Ascending aorta (tissue), 2 donors: ENCODE results near the gene FOXP1. TPM values are rescaled to one million over a fixed set of nuclear protein-coding genes. Genes with fewer than 3 reads are reported as not detected.

Experiments used
- DNase-seq, 2 donors: peaks; one replicate each; pipeline ENCODE4 v3.0.0-alpha.2; 2019; ENCODE audit warnings: low spot score in 2 of 2
- H3K27ac ChIP-seq, 2 donors: fragments of 200-600 bp; sonication (generic); one replicate each; pipeline ENCODE4 v1.5.1; 2016 to 2017; ENCODE audit warnings: mild to moderate bottlenecking in 1 of 2
- H3K27me3 ChIP-seq: fragments of 200-600 bp; sonication (generic); one replicate; pipeline ENCODE4 v1.5.1; 2017
- H3K36me3 ChIP-seq, 2 donors: fragments of 200-600 bp; sonication (generic); one replicate each; pipeline ENCODE4 v1.5.1; 2016
- H3K4me1 ChIP-seq, 2 donors: fragments of 200-600 bp; sonication (generic); one replicate each; pipeline ENCODE4 v1.5.1; 2016 to 2017; ENCODE audit warnings: mild to moderate bottlenecking in 1 of 2
- H3K4me3 ChIP-seq, 2 donors: fragments of 200-600 bp; sonication (generic); one replicate each; pipeline ENCODE4 v1.5.1; 2016 to 2017; ENCODE audit warnings: mild to moderate bottlenecking in 1 of 2
- H3K9me3 ChIP-seq, 2 donors: fragments of 200-600 bp; sonication (generic); one replicate each; pipeline ENCODE4 v1.5.1; 2016
- intact Hi-C: fragments of 100-400 bp; cut with DNase I; formaldehyde crosslinking; loops from one replicate; pipeline ENCODE4 v1.15.1; 2023
- total RNA-seq: library from RNA; depleted of rRNA; stranded (reverse); fragments of >200 nt; gene quantifications from one replicate; pipeline ENCODE4 v1.1.0, GENCODE V29; 2016
- TF ChIP-seq, protein P1 (sequence below), 3 experiments: fragments of 200-600 bp in 2 of 3; fragments of 450-650 bp in 1 of 3; sonication (generic) in 2 of 3; IDR thresholded peaks; one replicate each; pipeline ENCODE4 v1.5.1; 2016 to 2019; ENCODE audit warnings: antibody characterized with exemption in 3 of 3, mild to moderate bottlenecking in 1 of 3, moderate library complexity in 1 of 3

FOXP1 gene
- total RNA-seq, 1 donor from 2014 or later, result 171 TPM

DNA sequence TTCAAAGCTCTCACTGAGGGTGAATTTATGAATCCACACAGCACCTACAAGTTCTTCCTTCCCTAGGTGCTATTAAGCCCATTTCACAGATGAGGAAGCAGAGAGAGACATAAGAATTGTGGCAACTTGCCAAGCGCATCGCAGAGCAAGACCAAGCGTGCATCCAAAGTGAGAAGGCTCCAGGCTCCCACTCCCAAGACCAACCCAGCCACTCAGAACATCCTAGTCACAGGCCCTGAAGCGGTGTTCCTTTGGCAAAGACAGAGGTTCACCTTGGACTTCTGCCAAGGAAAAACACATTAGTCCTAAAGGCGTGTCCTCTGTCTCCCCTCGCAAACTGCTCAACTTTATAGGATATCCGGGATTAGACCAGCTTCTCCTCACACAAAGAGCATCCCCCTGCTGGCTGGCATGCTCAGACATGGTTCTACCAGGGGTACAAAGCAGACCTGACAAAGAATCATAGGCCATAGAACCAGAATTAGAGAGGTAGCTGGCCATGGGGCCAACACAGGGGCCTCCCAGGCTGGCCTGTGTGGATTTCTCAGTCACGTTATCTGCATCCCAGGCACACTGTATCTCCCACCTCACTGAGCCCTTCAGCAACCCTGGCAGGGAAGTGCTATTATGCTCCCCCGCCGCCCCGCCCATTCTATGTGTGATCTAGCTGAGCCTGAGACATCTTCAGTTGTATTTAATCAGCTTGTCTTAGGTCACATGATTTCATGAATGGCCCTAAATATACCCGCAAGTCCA lies 160.2 kb downstream of the FOXP1 start:
- DNase-seq, result no peak
- no peak overlapping the region for H3K4me3 ChIP-seq
- H3K36me3 ChIP-seq, result no peaks in the 10 kb centered on the region
- H3K27ac ChIP-seq, result no peak overlapping the region
- H3K9me3 ChIP-seq, result no peaks in the 10 kb centered on the region
- peaks cover 0 to 2% of the 10 kb centered on the region in 2 donors for H3K4me1 ChIP-seq
- no peaks in the 10 kb centered on the region for H3K27me3 ChIP-seq
- intact Hi-C loops, result no loop called here
- TF ChIP-seq, protein P1, sequence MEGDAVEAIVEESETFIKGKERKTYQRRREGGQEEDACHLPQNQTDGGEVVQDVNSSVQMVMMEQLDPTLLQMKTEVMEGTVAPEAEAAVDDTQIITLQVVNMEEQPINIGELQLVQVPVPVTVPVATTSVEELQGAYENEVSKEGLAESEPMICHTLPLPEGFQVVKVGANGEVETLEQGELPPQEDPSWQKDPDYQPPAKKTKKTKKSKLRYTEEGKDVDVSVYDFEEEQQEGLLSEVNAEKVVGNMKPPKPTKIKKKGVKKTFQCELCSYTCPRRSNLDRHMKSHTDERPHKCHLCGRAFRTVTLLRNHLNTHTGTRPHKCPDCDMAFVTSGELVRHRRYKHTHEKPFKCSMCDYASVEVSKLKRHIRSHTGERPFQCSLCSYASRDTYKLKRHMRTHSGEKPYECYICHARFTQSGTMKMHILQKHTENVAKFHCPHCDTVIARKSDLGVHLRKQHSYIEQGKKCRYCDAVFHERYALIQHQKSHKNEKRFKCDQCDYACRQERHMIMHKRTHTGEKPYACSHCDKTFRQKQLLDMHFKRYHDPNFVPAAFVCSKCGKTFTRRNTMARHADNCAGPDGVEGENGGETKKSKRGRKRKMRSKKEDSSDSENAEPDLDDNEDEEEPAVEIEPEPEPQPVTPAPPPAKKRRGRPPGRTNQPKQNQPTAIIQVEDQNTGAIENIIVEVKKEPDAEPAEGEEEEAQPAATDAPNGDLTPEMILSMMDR (IDR thresholded peaks at IDR 0.05), result no peak

DNA sequence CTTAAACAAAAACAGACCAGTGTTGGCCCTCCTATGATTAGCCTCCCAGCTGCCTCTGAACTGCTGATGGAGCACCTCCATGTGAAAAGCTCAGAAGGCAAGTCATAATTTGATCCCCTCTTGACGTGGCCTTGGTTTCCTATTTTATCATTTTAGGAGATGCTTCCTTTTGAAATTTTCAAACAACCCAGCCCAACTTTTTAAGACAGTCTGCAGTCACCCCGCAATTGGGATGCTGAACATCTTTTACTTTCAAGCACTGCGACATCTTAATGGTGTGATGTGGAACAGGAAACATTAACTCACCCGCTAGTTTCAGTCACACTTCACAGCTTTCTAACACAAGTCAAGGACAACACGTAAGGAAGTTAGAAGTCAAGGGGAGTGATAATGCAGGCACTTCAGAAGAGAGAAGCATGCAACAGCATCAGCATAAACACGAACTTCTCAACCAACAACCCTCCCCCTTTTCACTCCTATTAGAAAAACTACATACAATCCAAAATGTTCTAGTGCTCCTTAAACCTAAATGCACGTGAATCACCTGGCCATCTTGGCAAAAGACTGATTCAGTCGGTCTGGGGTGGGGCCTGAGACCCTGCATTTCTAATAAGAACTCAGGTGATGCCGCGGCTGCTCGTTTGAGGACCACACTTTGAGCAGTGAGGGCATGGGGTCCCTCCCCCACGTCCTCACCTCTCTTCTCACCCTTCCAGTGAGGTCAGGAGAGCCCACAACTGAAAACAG lies 161.5 kb downstream of the FOXP1 start:
- Histone ChIP-seq H3K4me1 (peaks cover 0 to 2% of the 10 kb centered on the region in 2 donors), H3K9me3 (no peaks in the 10 kb centered on the region), H3K27me3 (no peaks in the 10 kb centered on the region), H3K36me3 (no peaks in the 10 kb centered on the region), H3K27ac (no peak overlapping the region), H3K4me3 (no peak overlapping the region)
- DNase-seq, result no peak
- TF ChIP-seq, protein P1 (IDR thresholded peaks at IDR 0.05), result no peak
- intact Hi-C loops, result no loop called here

DNA sequence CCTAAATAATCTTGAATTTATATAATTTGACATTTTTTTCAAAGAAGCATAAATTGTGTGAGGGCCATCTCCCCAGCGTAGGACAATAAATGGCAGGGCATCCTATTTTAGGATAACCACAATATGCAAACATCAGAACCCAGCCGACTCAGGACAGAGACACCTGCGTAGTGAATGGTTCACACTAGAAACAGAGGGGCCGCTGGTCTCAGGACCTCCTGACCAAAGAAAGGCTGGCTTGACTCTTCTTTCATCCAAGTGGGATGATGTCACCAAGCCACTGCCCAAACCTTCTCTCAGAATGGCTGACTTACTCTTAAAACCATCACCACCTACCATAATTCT lies 162.1 kb downstream of the FOXP1 start:
- TF ChIP-seq, protein P1 (IDR thresholded peaks at IDR 0.05), result no peak
- intact Hi-C loops, result no loop called here
- no peaks in the 10 kb centered on the region for H3K27me3 ChIP-seq
- H3K4me3 ChIP-seq, result no peak overlapping the region
- H3K9me3 ChIP-seq, result no peaks in the 10 kb centered on the region
- H3K4me1 ChIP-seq, result peaks cover 0 to 2% of the 10 kb centered on the region in 2 donors
- DNase-seq, result no peak
- H3K27ac ChIP-seq, result no peak overlapping the region
- no peaks in the 10 kb centered on the region for H3K36me3 ChIP-seq

DNA sequence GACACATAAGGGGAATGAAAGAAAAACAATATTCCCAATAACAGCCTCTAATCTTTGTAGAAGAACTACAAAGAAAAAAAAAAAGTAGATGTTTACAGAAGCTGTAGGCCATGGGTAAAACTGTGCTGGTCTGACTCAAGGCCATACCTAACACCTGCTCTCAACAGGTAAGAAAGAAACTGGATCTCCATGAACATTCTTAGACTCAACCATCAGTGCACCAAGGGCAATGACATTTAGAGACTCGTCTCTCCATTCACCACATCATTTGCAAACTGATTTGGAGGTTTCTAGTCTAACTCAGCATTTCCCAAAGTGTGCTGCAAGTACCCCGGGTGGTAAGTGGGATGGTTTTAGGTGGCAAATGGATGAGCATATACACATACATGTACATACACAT lies 164.2 kb downstream of the FOXP1 start:
- Histone ChIP-seq H3K27me3 (no peaks in the 10 kb centered on the region), H3K36me3 (no peaks in the 10 kb centered on the region), H3K27ac (no peak overlapping the region), H3K4me1 (peaks cover 0 to 2% of the 10 kb centered on the region in 2 donors), H3K4me3 (no peak overlapping the region), H3K9me3 (no peaks in the 10 kb centered on the region)
- TF ChIP-seq, protein P1 (IDR thresholded peaks at IDR 0.05), result no peak
- intact Hi-C loops, result no loop called here
- no peak for DNase-seq

DNA sequence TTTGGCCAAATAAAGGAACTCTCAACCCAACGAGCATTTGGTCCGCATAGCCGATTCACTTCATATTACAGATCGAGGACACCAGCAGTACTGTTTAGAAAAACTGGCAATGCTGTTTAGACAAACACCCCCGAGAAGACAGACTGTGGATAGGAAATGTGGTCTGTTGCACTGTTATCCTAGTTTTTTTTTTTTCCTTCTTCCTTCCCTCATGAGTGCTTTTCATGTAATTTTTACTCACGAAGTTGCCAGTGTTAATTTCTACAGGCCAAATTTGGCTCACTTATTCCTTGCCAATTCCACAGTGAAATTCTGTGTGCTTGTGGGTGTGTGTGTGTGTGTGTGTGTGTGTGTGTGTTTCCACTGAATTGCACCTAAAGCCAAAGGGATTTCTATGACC lies 165.7 kb downstream of the FOXP1 start:
- Histone ChIP-seq H3K36me3 (no peaks in the 10 kb centered on the region), H3K4me1 (no peaks in the 10 kb centered on the region), H3K27me3 (no peaks in the 10 kb centered on the region), H3K9me3 (no peaks in the 10 kb centered on the region), H3K27ac (no peak overlapping the region), H3K4me3 (no peak overlapping the region)
- intact Hi-C loops, result no loop called here
- TF ChIP-seq, protein P1 (IDR thresholded peaks at IDR 0.05), result no peak
- no peak for DNase-seq
